NCI-H2107 treated with DMSO at 0.1 percent for 48 hours (cell line): ENCODE results near the gene FRMPD2.
"Not testable (repeated sequence)": the region's sequence is repeated elsewhere in the genome, so short reads cannot be mapped to it uniquely, and the experiment has no call there.

ENCODE experiments used
- DNase-seq: peaks from one replicate; lab custom pipeline; 2025; ENCODE audit not compliant: unreplicated experiment; lab: John Stamatoyannopoulos, UW

The FRMPD2 gene

GRCh38 chr10:48233559-48234005, 40.9 kb downstream of the FRMPD2 start:
- no peak for DNase-seq

- no peak for DNase-seq
Observed at GRCh38 chr10:48232717-48233447, 41.6 kb downstream of the FRMPD2 start.

- no peak for DNase-seq
Observed at GRCh38 chr10:48231699-48232315, 42.7 kb downstream of the FRMPD2 start.

GRCh38 chr10:48231178-48231577, 43.3 kb downstream of the FRMPD2 start:
- DNase-seq = no peak

GRCh38 chr10:48227213-48227612, 47.3 kb downstream of the FRMPD2 start:
- peak; percentile 32 for DNase-seq

GRCh38 chr10:48224979-48225560, 49.4 kb downstream of the FRMPD2 start:
- DNase-seq = no peak

- no peak for DNase-seq
Observed at GRCh38 chr10:48224296-48224695, 50.2 kb downstream of the FRMPD2 start.

- no peak for DNase-seq
Observed at GRCh38 chr10:48221814-48222213, 52.7 kb downstream of the FRMPD2 start.

GRCh38 chr10:48221031-48221430, 53.5 kb downstream of the FRMPD2 start:
- not testable (repeated sequence) for DNase-seq

GRCh38 chr10:48219194-48219593, 55.3 kb downstream of the FRMPD2 start:
- no peak for DNase-seq

GRCh38 chr10:48216744-48217143, 57.8 kb downstream of the FRMPD2 start:
- no peak for DNase-seq

GRCh38 chr10:48216204-48216505, 58.3 kb downstream of the FRMPD2 start:
- DNase-seq = no peak

GRCh38 chr10:48215486-48216203, 58.9 kb downstream of the FRMPD2 start:
- no peak for DNase-seq

- DNase-seq = no peak
Observed at GRCh38 chr10:48214716-48215485, 59.6 kb downstream of the FRMPD2 start.

- no peak for DNase-seq
Observed at GRCh38 chr10:48213047-48213446, 61.4 kb downstream of the FRMPD2 start.

- no peak for DNase-seq
Observed at GRCh38 chr10:48211777-48212176, 62.7 kb downstream of the FRMPD2 start.

- no peak for DNase-seq
Observed at GRCh38 chr10:48210966-48211365, 63.5 kb downstream of the FRMPD2 start.

GRCh38 chr10:48210391-48210790, 64.1 kb downstream of the FRMPD2 start:
- DNase-seq = no peak

GRCh38 chr10:48209241-48209640, 65.3 kb downstream of the FRMPD2 start:
- DNase-seq = no peak

- DNase-seq = no peak
Observed at GRCh38 chr10:48207853-48208252, 66.6 kb downstream of the FRMPD2 start.
